Measurements from ENCODE around the gene SUPT7L.
"Not testable (repeated sequence)": the region's sequence is repeated elsewhere in the genome, so short reads cannot be mapped to it uniquely, and the experiment has no call there.

SUPT7L gene

DNA sequence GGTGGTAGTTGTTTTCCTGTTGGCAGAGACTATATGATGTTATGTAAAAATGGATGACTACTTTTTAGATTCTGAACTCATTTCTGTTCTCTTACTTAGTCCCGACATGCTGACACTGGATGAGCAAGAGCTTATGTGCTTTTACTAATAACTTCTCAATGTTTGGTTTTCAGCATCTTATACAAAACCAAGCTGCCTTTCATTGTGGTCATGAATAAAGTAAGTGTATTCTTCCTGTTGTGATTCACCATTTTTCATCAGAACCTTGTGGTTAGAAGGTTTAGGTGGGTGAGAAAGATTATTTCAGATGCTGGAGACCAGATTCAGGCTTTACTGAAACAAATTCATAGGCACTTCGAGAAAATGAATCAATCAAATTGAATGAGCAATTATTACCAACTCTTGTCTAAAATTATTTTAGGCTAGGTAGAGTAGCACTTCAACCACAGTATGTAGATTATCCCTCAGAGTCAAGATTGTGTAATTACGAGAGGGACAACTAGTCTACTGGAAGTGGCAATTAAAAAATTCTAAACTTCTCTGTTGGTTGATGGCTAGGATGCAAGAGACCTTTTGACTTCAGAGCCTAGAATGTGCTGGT is 25.3 kb downstream of the SUPT7L start:
- no peak for DNase-seq (ENCODE audit: low read depth)

DNA sequence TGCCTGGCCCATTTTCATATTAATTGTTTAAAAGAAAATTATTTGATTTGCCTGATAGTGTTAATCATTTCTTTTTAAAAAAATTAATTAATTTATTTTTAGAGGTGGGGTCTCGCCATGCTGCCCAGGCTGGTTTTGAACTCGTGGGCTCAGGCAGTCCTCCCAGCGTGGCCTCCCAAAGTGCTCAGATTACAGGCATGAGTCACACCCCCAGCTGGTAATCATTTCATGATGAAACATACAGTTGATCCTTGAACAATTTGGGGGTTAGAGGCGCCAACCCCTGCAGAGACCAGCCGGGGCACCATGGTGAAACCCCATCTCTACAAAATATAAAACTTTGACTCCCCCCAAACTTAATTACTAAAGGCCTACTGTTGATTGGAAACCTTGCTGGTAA is 26.6 kb downstream of the SUPT7L start:
- DNase-seq (ENCODE audit: low read depth), result no peak

DNA sequence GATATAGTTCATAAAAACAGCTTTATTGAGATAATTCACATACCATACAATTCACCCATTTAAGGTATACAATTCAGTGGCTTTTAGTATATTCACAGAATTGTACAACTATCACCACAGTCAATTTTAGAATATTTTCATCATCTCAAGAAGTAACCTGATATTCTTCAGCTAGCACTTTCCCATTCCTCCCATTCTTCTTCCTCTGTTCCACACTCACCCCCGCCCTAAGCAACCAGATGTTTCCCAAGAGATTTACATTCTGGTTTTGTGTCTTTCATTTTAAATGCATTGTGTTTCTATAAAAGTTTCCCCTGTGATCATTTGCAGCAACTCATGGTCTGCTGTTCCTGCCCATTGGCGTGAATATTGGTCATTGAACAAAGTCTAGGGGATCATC is 29.1 kb downstream of the SUPT7L start:
- DNase-seq (ENCODE audit: low read depth), result no peak

DNA sequence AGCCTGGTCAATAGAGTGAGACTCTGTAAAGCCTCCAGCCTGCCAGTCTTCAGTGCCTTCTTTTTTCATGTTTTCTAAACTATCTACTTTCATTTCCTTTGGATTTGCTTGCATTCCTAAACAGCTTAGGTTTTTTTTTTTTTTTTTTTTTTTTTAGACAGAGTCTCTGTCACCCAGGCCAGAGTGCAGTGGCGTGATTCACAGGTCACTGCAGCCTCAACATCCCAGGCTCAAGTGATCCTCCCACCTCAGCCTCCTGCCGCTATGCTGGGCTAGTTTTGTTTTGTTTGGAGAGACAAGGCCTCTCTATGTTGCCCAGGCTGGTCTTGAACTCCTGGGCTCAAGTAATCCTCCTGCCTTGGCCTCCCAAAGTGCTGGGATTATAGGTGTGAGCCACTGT is 33.2 kb downstream of the SUPT7L start:
- DNase-seq (ENCODE audit: low read depth), result not testable (repeated sequence)

DNA sequence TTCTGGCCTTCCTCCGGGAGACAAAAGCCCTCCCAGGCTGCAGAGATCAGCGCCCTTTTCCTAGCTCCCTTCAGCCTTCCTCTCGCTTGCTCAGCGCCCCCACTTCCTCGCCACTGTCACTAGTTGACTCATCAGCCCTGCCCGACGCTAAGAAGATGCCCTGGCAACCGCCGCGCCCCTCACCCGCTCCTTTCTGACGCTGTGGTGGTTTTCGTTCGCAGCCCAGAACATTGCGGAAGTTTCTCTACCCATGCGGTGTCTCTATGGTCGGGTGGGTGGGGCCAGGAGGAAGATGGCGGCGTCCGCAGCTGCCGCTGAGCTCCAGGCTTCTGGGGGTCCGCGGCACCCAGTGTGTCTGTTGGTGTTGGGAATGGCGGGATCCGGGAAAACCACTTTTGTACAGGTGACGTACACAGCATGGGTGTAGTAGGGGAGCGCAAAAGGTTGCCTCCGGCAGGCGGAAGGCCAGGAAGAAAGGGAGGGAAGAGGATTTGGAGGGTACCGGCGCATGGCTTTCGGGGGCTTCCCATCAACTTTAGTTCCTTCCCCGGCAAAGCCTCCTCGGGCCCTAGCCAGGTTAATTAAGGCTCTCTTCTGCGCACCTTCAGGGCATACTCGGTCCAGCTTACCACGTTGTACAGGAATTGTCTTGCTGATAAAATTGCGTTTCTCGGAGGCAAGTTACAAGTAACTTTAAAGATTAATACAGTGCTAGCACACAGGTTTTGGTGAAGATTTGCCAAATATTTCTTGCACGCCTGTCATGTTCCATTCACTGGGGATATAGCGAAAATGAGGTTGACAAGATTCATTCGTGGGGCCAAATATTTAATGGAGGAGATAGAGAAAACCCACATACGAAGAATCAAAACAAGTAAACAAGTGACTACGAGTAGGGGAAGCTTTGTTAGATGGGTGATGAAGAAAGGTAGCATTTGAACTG is 34.4 kb downstream of the SUPT7L start, which contains the start of the genes CCDC121 and GPN1:
Gene CCDC121 (minus strand): TSS at position 246 of the 943 bp plus-strand sequence. CDS start 1,213 bp downstream, outside the sequence.
Gene GPN1 (plus strand): TSS at position 284 of the 943 bp plus-strand sequence. CDS start 9 bp downstream, at position 293.
- DNase-seq (ENCODE audit: low read depth), result peak; percentile 90

DNA sequence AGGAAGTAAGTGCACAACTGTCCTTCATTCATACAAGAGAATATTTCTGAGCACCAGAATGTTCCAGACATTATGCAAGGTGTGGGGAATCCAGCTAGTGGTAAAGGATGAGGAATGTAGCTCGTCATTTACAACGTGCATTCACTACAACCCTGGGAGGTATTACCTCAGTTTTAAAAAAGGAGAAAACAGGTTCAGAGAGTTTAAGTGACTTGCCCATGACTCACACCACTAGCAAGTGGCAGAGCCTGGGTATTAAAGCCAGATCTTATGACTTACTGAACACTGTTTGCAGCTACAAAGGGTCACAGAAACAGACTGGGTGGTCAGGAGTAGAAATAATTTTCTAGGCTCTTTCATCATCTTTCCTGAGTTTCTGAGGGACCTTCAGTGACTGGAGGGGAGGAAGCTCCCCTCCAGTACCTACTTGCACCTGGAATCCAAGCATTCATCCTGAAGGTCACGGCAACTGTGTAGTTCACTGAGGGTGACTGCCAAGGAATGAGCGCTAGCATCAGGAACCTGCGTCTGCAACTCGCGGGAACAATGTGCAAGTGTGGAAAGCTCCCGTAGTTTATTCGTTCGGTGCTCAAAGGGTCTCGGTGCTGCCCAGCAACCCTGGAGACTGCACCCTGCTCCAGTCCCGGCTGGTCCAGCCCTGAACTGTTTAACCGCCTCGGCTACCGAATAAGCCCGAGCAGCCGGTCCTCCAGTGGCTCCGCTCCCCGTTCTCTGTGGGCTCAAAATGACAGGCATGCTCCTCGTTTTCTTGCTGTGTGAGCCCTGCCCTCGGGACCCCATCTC is 35.2 kb downstream of the SUPT7L start:
- no peak for DNase-seq (ENCODE audit: low read depth)

DNA sequence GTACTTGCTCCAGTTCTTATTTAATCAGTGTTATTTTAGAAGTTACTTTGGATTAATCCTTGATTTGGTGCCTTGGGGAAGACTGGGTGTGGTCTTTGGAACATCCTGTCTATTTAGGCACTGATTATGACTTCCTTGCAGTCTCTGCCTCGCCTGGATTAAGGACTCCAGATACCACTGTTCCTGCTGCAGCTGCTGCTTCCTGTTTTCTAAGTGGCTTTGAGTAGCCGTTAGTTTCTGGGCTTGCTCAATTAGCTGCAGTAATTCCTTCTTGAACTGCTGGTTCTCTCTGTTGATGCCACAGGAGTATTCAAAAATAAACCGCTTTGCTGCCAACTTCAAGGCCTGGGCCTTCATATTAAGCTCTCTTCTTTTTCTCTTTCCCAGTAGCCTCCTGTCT is 36.5 kb downstream of the SUPT7L start:
- DNase-seq (ENCODE audit: low read depth), result not testable (repeated sequence)

DNA sequence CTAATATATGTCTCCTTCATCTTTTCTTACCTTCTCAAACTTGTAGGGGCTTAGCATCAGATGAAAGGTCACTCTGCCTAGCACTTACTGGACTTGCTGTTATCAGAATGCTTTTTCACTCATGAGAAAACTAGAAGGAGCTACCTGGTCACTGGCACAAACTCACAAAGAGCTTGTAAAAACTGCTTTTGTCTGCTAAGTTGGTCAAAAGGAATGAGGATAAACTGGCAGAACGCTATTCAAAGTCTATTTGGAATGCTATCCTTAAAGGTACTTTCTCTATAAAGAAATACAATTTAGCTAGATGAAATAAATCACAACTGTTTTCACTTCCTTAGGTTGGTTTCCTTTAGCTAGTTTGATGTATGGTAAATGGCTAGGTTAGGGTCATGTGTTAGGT is 37.1 kb downstream of the SUPT7L start:
- not testable (repeated sequence) for DNase-seq (ENCODE audit: low read depth)

DNA sequence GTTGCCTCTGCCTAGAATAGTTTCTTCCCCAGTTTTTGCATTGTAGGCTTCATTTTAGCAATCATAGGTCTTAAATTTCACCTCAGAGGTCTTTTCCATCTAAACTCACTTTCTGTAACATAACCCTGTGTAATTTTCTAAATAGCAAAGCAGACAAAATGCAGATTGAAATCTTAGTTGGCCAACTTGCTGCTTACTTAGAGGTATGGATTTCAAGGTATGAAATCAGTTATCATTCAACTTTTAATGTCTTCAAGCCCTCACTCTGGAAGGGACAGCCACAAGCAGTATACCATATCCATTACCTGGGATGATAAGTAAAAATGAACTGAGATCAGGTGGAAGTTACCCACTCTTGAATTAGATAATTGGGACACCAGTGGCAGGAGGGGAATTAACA is 38.5 kb downstream of the SUPT7L start:
- DNase-seq (ENCODE audit: low read depth), result no peak

DNA sequence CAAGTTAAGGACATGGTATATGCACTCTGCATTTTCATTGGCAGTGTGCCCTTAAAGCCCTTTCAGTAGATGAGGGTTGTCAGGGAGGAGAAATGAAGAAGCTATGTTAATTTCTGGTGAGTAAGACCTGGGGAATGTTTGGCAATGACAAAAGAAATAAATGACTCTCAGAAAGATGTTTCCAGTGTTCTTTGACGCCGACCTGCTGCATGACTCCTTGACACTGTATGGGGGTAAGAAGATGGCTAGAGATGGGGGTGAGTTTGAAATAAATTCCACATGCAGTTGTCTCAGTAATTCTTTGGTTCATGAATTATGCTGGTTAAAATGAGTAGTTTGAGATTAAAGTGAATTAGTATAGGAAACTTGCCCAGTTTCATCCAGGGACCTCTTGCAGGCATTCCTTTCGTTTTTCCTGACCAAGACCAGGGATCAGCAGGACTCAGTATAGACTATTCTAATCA is 40.5 kb downstream of the SUPT7L start:
- DNase-seq (ENCODE audit: low read depth), result no peak

DNA sequence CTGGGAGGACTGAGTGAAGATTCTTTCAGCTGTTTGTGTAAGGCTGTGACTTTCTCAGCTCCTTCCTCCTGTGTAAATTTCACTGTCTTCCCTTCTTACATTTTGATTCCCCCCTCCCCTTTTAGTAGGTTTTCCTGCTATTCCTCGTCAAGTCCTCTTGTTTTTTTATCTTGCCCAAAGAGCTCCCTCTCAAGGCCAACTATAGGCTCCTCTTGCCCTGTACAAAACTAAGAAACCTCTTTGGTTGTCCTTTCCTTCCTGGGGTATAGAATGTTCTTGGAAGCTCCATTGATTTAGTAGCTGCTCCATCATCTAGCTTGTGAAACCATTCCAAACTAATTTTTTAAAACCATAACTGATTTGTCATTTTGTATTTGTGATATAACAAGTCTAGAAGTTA is 41.9 kb downstream of the SUPT7L start:
- DNase-seq (ENCODE audit: low read depth), result no peak

DNA sequence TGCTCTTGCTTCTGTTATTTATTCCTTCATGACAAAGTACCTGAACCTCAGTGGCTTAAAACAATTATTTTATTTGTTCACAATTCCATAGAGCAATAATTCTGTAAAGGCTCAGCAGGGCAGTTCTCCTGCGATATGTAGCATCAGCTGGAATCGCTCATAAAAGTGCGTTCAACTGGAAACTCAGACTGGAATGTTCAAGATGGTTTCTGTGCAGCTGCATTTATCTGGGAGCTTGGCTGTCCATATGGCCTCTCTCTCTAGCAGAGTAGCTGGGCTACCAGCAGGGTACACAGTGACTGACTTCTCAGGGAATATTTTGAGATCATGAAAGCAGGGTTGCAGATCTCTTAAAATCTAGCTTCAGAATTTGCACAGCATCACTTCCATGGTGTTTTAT is 48.1 kb downstream of the SUPT7L start:
- DNase-seq (ENCODE audit: low read depth), result no peak

DNA sequence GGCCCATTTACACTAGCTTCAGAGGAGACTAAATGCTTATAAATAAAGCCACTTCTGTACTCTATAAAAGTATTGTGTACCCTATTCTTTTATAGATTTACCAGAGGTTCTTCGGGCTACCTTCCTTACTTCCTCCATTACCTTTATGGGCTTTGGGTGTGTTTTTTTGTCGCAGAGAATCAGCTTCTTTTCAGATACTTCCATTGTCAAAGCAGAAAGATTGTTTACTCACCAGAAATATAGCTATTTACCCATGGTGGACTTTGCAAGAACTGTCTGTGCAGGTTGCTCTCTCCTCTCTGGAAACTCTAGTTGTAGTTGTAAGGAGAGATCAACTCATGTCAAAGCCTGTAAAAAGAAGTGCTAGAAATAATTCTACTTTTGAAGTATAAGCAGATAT is 49.4 kb downstream of the SUPT7L start:
- no peak for DNase-seq (ENCODE audit: low read depth)

DNA sequence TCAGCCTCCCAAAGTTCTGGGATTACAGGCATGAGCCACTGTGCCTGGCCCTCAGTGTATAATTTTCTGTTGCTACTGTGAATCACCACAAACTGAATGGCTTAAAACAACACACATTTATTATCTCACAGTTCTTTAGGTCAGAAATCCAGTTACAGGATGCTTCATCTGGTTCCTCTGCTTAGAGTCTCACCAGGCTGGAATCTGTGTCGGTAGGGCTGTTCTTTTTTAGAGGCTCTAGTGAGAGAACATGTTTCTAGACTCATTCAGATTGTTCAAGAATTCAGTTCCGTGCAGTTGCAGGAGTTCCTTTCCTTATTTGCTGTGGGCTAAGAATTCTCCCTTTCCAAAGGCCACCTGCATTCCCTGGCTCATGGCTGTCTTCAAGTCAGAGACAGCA is 56.8 kb downstream of the SUPT7L start:
- no peak for DNase-seq (ENCODE audit: low read depth)

All from stimulated activated CD8-positive, alpha-beta memory T cell treated with anti-CD3 and anti-CD28 coated beads, Interleukin-15, amount 100 ng/mL, for 1 hour (primary cell).